AG09309 (cell line): ENCODE data around the gene APOOL.

Experiments used
- DNase-seq: peaks from one replicate; pipeline ENCODE4 v3.0.0-alpha.2; 2010; ENCODE audit warnings: low read depth
- H3K4me3 ChIP-seq: 2 replicates; pipeline ENCODE4 v1.5.1; 2011; ENCODE audit warnings: mild to moderate bottlenecking, low read depth, low read length, moderate library complexity; ENCODE audit not compliant: control insufficient read depth
- TF ChIP-seq, protein P1 (sequence below): IDR thresholded peaks from 2 replicates; pipeline ENCODE4 v1.5.1; 2011; ENCODE audit warnings: mild to moderate bottlenecking, low read depth, low read length, inconsistent platforms; ENCODE audit not compliant: insufficient read depth, control insufficient read depth; ENCODE audit errors: missing control alignments

APOOL gene

DNA sequence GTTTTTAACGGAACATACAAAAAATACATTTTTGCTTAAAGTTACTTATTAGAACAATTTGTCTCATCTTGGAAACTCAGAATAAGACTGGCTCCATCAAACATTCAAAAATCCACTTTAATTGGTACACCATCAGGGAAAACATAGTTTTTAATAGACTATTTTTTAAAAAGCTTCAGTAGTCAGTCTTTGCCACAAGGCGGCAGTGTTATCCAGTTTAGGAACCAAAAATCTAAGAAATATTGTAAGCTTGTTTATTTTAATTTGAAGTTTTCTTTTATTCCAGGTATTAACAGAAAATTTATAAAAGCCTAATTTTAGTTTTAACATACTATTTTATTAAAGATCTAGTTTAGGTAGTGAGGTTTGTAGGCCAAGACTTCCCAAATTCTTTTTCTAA lies 107.7 kb downstream of the APOOL start:
- DNase-seq: no peak
- TF ChIP-seq, protein P1, sequence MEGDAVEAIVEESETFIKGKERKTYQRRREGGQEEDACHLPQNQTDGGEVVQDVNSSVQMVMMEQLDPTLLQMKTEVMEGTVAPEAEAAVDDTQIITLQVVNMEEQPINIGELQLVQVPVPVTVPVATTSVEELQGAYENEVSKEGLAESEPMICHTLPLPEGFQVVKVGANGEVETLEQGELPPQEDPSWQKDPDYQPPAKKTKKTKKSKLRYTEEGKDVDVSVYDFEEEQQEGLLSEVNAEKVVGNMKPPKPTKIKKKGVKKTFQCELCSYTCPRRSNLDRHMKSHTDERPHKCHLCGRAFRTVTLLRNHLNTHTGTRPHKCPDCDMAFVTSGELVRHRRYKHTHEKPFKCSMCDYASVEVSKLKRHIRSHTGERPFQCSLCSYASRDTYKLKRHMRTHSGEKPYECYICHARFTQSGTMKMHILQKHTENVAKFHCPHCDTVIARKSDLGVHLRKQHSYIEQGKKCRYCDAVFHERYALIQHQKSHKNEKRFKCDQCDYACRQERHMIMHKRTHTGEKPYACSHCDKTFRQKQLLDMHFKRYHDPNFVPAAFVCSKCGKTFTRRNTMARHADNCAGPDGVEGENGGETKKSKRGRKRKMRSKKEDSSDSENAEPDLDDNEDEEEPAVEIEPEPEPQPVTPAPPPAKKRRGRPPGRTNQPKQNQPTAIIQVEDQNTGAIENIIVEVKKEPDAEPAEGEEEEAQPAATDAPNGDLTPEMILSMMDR: peak; percentile 60
- H3K4me3 ChIP-seq: no peak overlapping the region

DNA sequence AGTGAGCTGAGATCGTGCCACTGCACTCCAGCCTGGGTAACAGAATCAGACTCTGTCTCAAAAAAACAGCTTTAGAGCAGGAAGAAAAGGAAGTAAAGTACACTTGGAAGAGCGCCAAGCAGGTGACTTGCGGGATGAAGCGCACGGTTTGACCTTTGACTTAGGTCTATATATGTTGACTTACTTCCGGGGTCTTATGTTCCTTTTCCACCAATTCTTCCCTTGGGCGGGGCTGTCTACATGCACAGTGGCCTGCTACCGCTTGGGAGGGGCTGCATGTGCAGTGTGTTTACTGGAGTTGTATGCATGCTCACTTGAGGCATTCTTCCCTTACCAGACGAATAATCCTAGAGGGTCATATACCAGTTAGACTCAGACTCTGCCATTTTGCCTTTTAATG lies 108.6 kb downstream of the APOOL start:
- TF ChIP-seq, protein P1: no peak

DNA sequence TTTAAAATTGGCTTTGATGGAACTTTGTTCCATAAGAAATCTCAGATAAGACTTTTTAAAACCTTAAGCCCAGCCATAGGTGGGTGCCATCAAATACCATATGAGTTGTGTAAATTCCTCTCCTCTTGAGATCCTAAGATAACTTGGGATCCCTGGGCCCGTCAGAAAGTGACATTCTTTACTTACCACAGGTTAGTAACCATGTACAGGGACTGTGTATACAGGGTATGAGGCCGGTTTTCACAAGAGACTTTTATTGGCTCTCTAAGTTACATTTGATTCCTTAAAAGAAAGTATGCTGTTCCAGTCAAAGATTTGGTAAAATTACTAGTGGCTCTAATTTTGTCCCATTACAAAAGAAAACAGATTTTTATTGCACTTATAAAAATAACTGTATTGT lies 110.1 kb downstream of the APOOL start:
- TF ChIP-seq, protein P1: no peak
- no peak overlapping the region for H3K4me3 ChIP-seq
- no peak for DNase-seq

More for the DNA sequence above, 108.6 kb downstream of the APOOL start:
- no peak overlapping the region for H3K4me3 ChIP-seq
- DNase-seq: no peak

DNA sequence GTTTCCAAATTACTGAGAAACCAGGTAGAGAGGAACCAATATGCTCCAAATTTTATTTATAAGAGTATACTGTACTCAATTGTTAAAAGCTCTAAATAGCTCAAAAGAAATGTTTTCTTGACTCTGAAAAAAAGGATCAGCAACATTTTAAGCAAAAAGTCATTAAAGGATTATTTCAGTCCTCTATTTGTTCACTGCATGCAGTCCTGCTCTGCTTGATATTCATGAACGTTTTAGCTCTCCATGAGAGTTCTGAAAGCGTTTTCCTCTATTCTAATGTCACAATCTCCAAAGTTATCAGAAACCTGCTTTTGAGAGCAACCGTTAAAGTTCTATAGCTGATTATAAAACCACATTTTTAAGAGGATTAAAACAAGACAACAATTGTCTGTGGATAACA lies 110.5 kb downstream of the APOOL start:
- DNase-seq: no peak
- H3K4me3 ChIP-seq: no peak overlapping the region
- TF ChIP-seq, protein P1: no peak

DNA sequence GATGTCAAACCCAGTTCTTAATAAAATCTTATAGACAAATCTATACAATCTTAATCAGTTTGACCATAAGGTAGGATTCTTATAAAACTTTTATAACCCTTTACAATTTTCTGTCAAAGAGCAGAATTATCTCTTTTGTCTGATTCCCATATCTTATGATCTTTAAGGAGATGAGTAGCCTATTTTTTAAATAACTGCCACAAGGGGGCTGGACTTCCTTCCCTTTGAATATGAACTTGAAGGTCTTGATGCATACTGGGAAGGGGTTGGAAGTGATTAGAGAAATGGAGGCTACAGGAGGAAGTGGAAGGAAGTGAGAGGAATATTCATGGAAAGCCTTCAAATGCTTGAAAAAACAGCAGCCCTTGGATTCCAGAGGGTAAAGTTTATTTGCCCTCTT lies 111.1 kb downstream of the APOOL start:
- TF ChIP-seq, protein P1: no peak
- DNase-seq: no peak
- H3K4me3 ChIP-seq: no peak overlapping the region

DNA sequence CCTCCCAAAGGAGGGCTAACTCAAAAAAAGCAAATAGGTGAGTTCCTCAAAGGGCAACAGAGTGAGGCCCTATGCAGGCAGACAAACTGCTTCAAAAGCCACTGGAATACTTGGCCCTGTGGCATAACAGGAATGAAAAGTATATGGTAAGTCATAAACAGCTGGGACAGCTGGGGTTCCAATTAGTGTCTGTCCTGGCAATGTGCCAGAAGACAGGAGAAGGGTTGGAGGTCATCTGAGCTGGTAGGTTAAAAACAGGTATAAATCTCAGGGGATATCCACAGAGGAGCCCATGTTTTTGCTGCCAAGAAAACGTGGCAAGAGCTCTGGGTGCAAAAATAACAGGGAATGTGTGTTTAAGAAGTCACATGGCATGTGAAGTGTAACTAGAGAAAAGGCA lies 111.6 kb downstream of the APOOL start:
- no peak overlapping the region for H3K4me3 ChIP-seq
- TF ChIP-seq, protein P1: no peak
- no peak for DNase-seq

DNA sequence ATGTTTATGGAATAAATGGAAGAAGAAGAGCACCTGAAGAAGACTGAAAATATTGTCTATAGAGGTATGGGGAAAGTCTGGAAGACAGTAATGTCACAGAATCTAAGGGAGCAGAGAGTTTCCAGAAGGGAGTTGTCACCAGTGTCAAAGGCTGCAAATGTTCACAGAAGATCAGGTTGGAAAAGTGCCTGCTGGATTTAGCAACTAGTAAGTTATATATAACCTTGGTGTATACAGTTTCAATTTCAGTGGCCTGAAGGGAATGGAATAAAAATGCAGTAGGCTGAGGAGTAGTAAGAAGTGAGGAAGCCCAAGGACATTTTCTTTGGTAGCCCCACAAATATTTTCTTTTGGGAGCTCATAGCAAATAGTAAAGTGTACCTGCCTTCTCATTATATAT lies 132.7 kb downstream of the APOOL start:
- TF ChIP-seq, protein P1: no peak
- no peak for DNase-seq
- H3K4me3 ChIP-seq: no peak overlapping the region
